Hindlimb muscle (tissue), 1 donor: Measurements from ENCODE around the gene VIPR2. TPM values are rescaled to one million over a fixed set of nuclear protein-coding genes. Genes with fewer than 3 reads are reported as not detected.
A peak's percentile ranks its signal among the peaks of the same experiment; 100 is the strongest.
"Not testable (repeated sequence)": the region's sequence is repeated elsewhere in the genome, so short reads cannot be mapped to it uniquely, and the experiment has no call there.

Experiments
- DNase-seq: peaks from one replicate; pipeline ENCODE4 v3.0.0-alpha.2; 2013
- polyA plus RNA-seq: library from polyadenylated mRNA; unstranded; fragments of 120-200 nt; gene quantifications from one replicate; pipeline ENCODE4 v1.2.1, GENCODE V29; 2013; ENCODE audit not compliant: insufficient read length

Gene VIPR2
- polyA plus RNA-seq, 1 donor: 12.1 TPM

DNA sequence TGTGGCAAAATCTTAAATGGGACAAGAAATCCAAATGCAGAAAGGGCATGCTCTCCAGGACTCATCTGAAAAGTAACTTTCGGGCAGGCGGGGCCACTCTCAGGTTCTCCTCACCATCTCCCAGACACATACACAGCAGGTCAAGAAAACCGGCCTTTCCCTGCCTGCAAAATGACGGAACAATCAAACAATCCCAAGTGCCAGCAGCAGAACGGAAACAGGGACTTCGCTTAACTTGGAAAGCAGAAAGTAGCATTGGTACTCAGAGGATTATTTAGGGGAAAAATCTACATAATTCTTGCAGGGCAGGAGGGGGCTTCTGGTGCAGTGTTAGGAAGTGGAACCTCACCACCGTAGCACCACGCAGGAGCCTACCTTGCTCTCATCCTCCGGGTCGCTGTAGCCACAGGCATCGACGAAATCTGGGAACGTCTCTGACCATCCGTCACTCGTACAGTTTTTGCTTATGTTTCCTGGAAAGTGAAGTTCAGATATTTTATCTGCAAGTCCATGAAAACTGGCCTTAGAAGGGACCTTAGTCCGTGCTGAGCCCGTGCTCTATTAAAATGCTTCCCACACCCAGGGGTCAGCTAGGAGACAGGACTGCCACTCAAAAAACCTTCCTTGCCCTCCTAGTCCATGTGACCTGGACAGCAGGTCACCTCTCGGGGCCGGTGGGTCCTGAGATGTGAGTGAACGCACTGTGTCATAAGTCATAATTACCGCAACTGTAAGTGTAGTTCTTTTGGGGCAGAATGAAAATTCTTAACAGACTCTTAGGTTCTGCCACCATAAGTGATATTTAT, 41.1 kb downstream of the VIPR2 start:
- DNase-seq: no peak

DNA sequence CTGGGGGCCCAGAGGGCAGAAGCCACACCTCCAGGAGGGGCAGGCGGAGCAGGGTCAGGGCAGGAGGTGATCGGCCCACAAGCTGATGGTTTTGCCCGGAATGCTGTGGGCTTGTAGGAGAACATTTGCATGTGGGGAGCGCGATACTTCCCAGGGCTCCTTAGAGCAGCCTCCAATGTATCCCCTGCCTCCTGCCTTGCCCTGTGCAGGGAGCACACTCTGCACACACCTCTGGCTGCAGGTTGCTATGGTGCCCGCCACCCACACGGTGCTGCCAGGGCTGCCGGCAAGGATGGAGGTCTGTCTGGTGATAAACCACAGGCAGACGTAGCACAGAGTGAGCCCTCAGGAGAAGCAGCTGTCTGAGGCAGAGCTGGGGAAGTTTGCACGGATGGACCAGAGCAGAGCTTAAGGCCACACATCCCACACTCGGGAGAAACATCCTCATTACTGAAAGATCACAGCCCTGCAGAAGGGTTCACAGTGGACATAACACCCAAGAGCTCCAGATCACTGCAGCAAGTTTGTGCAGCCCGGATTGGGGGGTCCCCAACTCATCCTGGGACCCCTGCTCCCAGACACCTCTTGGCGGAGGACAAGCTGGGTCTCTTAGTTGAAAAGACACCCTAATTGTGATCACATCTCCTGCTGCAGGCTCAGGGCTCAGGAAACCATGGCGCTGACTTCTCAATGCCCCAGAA, 41.8 kb downstream of the VIPR2 start:
- no peak for DNase-seq

DNA sequence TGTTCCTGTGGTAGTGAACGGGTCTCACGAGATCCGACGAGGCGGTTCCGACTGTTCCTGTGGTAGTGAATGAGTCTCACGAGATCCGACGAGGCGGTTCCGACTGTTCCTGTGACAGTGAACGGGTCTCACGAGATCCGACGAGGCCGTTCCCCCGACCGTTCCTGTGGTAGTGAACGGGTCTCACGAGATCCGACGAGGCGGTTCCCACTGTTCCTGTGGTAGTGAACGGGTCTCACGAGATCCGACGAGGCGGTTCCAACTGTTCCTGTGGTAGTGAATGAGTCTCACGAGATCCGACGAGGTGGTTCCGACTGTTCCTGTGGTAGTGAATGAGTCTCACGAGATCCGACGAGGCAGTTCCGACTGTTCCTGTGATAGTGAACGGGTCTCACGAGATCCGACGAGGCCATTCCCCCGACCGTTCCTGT, 43.0 kb downstream of the VIPR2 start:
- not testable (repeated sequence) for DNase-seq

DNA sequence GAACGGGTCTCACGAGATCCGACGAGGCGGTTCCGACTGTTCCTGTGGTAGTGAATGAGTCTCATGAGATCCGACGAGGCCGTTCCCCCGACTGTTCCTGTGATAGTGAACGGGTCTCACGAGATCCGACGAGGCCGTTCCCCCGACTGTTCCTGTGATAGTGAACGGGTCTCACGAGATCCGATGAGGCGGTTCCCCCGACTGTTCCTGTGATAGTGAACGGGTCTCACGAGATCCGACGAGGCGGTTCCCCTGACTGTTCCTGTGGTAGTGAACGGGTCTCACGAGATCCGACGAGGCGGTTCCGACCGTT, 43.6 kb downstream of the VIPR2 start:
- not testable (repeated sequence) for DNase-seq

GRCh38 chr7:159100281-159101082, 44.2 kb downstream of the VIPR2 start:
- not testable (repeated sequence) for DNase-seq

DNA sequence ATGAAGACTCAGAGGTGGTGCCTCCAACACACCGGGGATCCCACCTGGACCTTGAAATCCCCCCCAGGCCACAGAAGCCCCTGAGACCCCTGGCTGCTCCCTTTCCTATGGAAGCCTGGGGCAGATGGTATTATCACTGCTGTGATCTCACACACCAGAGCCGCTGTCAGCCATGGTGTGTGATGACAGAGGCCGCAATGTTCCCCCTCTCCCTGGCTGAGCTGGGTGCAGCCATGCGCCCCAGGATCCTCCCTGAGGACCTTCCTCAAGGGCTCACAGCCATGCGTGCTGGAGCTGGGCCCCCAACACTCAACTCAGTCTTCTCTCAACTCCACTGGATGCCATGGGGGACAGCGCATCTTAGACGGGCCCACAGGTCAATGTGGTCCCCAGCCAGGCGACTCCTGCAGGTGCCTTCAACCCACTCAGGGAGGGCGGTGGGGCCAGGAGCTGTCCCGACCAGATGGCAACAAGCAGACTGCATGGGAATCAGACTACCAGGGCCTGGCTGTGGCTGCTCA, 44.9 kb downstream of the VIPR2 start:
- DNase-seq: no peak

- peak; percentile 32 for DNase-seq
These were observed 45.6 kb downstream of the VIPR2 start for GRCh38 chr7:159098811-159099655.

- DNase-seq: no peak
These were observed 46.3 kb downstream of the VIPR2 start for GRCh38 chr7:159098424-159098786.

GRCh38 chr7:159097661-159098423, 46.8 kb downstream of the VIPR2 start:
- no peak for DNase-seq

GRCh38 chr7:159096736-159097581, 47.7 kb downstream of the VIPR2 start:
- DNase-seq: no peak

DNA sequence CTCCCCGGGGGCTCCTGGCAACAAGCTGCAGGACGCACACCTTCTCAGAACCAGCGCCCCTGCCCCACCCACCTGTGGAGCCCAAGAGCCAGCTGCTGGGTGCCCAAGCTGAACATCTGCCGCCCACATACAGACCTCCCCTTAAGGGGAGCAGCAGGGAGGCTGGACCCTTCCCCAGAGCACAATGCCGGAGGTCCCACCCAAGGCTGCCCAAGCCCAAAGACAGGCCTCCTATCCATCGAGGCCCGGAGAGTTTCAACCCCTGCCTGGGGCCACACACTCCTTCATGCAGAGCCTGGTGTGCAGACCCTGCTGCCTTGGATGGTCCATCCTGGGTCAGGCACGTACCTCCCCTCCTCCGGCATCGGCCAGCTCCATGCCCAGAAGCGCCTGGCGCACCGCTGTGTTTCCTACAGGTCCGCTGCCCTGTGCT, 48.7 kb downstream of the VIPR2 start:
- DNase-seq: no peak

- no peak for DNase-seq
These were observed 49.5 kb downstream of the VIPR2 start for GRCh38 chr7:159094919-159095915.

DNA sequence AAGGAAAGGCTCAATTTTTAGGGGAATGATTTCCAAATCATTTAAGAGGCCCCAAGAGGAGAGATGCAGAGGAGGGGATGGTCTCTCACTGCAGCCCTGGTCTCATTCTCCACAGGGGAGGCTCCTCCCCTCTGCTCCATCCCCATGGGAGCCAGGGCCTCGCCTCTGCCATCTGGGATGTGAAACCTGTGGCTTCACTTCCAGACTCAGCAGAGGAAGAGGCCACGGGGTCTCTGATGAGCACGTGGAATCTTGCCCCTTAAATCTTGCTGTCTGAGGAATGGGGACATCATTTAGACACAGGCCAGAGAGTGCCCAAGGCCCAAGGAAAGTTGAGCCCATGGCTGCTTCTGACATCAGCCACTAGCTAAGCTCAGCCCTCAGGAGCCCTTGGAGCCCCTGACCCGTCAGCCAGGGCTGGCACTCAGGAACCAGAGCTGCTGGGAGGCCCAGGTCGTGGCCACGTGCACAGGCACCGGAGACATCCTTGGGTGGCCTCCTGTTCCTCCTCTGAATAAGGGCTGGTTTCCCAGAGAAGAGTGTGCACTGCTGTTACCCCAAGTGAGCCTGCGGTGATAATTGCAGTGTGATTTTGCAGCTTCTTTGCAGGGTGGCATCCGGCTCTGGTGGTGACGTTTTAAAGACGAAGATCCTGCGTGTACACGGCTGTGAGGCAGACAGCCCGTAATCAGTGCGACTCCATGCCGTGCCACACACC, 50.5 kb downstream of the VIPR2 start:
- no peak for DNase-seq

DNA sequence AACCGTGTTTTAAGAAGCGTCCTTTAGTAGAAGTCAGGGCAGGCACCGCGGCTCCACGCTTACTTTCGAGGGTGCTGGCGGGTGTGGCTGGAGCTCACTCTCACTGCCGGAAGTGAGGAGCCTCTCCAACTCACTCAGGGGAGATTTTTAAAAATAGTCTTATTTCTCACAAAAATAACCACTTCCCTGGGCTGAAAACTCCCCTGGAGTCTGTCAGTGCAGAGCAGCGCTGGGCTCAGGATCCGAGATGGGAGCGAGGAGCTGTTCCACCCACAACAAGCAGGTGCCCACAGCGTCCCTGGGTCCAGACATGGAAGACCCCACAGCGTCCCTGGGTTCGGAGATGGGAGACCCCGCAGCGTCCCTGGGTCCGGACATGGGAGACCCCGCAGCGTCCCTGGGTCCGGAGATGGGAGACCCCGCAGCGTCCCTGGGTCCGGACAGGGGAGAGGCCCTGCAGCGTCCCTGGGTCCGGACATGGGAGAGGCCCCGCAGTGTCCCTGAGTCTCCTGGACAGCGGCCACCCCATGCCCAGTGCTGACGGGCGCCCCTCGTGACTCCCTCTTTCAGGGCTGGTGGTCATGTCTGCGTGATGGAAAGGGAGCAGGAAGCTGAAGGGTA, 51.2 kb downstream of the VIPR2 start:
- no peak for DNase-seq

GRCh38 chr7:159092701-159093121, 52.0 kb downstream of the VIPR2 start:
- DNase-seq: no peak

GRCh38 chr7:159091480-159092475, 52.9 kb downstream of the VIPR2 start:
- no peak for DNase-seq

GRCh38 chr7:159091041-159091440, 53.6 kb downstream of the VIPR2 start:
- no peak for DNase-seq
